Activated CD8-positive, alpha-beta memory T cell treated with anti-CD3 and anti-CD28 coated beads, Interleukin-2, amount 10 ng/mL, durations not matched to agents 7 days and 5 days (primary cell): ENCODE results near the gene CUEDC1. TPM values are rescaled to one million over a fixed set of nuclear protein-coding genes. Genes with fewer than 3 reads are reported as not detected.

Experiments used
- ATAC-seq: fragments of 150-1000 bp; cut with Tn5 transposase; one replicate; pipeline ENCODE4 v1.10.0; 2021; ENCODE audit warnings: moderate library complexity
- CTCF ChIA-PET: fragments of 350-600 bp; sonication (Branson Sonifier 250); formaldehyde crosslinking; loops from one replicate; lab custom pipeline; 2021; ENCODE audit warnings: antibody characterized with exemption; lab: Charles Lee
- DNase-seq: peaks from one replicate; pipeline ENCODE4 v3.0.0-alpha.2; 2020
- H3K27ac Mint-ChIP-seq: one replicate; pipeline ENCODE4 v1.8.0; 2021; ENCODE audit warnings: mild to moderate bottlenecking, mixed read lengths
- H3K27me3 Mint-ChIP-seq: one replicate; pipeline ENCODE4 v1.8.0; 2021; ENCODE audit warnings: mixed read lengths
- H3K36me3 Mint-ChIP-seq: one replicate; pipeline ENCODE4 v1.8.0; 2021; ENCODE audit warnings: mild to moderate bottlenecking, mixed read lengths
- H3K4me1 Mint-ChIP-seq: one replicate; pipeline ENCODE4 v1.8.0; 2021; ENCODE audit warnings: mixed read lengths
- H3K4me3 Mint-ChIP-seq: one replicate; pipeline ENCODE4 v1.8.0; 2021; ENCODE audit warnings: mild to moderate bottlenecking, moderate library complexity, mixed read lengths
- H3K9me3 Mint-ChIP-seq: one replicate; pipeline ENCODE4 v1.8.0; 2022; ENCODE audit warnings: low read depth, mixed read lengths
- total RNA-seq, 2 experiments: library from RNA; stranded (reverse); gene quantifications; one replicate each; pipeline ENCODE4 v1.2.3, GENCODE V29; 2021

CUEDC1 gene
- total RNA-seq, 2 experiments from 2014 or later: not detected

DNA sequence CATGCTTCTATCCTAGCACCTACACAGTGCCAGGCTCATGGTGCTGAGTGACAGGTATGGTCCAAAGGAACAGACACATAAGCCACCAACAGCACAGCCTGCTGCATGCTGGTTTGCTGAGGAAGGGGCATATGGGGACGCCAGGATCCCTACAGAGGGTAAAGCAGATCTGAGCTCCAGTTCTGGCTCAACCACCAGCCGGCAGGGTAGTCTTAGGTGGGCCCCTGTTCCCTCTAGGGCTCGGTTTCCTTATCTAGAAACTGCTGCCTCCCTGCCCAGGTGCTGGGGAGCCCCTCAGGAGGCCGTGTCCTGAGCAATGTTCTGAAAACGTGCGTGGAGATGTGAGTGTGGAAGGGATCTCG, 81.2 kb downstream of the CUEDC1 start:
- Mint-ChIP-seq H3K4me1 (peaks cover 5% of the 10 kb centered on the region), H3K27me3 (peaks cover 48% of the 10 kb centered on the region), H3K4me3 (no peak overlapping the region), H3K27ac (no peak overlapping the region), H3K36me3 (no peaks in the 10 kb centered on the region), H3K9me3 (no peaks in the 10 kb centered on the region)
- CTCF ChIA-PET: interaction anchor here (0.8 to 2.1 kb wide), 5 partner anchors 14 to 240 kb away, joined by 4 to 8 read pairs (median 5); no protein-coding TSS in a partner anchor
- ATAC-seq (no peak), DNase-seq (no peak)

DNA sequence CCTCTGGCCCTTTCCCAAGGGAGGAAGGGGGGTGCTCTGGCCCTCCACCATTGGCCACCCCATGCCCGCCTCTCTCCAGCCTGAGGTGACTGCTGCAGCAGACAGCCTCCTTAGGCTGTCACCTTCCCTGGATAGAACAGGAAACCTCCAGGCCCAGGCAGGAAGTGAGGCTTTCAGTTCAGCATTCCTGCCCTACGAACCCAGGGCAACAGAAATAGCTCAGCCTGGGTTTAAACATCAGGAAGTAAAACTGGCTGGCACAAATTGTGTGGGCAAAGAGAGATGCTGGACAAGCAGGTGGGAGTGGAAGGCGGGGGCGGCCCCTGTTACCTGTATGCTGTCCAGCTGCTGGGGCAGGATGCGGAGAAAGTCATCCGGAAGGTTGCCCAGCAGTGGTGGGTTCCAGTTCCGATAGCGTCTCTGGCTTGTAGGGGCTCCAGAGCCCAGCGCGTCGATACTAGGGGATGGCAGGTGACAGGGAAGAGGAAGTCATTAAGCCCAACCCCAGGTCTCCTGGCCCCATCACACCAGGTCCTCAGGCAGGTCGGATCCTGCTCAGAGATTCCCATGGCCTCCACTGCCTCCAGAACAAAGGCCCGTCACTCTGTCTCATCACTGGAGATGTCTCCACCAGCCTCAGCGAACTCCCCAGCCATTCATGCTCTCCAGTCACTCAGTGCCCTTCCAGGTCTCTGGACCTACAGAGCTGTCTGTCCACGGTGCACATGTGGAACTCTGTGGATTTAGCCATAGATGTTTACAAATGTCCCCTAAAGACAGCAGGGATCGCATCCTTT, 81.8 kb downstream of the CUEDC1 start:
- CTCF ChIA-PET: interaction anchor here (1.0 to 1.8 kb wide), 3 partner anchors 14 to 241 kb away, joined by 4 to 7 read pairs (median 5); no protein-coding TSS in a partner anchor
- Mint-ChIP-seq H3K4me1 (peaks cover 5% of the 10 kb centered on the region), H3K36me3 (no peaks in the 10 kb centered on the region), H3K27me3 (peaks cover 44% of the 10 kb centered on the region), H3K4me3 (no peak overlapping the region), H3K9me3 (no peaks in the 10 kb centered on the region), H3K27ac (no peak overlapping the region)
- DNase-seq (no peak), ATAC-seq (no peak)

DNA sequence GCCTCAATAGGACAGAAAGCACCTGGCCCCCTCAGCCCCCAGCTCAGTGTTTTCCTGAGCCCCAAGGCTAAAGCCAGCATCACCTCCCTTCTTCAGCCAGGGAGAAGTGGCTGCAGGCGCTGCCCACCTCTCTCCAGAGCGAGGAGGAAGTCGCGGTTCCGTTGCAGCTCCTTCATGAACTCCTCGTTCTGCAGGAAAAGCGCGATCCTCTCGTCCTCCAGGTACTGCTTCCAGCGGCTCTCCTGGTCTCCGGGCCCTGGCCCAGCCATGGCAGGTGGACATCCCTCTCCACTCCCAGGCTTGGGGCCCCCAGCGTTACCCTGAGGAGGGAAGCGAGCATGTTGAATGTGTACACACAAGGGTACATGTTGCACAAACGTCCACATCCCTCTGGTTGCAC, 82.7 kb downstream of the CUEDC1 start:
- H3K27me3 Mint-ChIP-seq: peaks cover 39% of the 10 kb centered on the region
- CTCF ChIA-PET: interaction anchor here (2.0 to 6.3 kb wide), 2 partner anchors 13 to 20 kb away, joined by 6 to 28 read pairs; no protein-coding TSS in a partner anchor
- no peak overlapping the region for H3K27ac Mint-ChIP-seq
- no peaks in the 10 kb centered on the region for H3K36me3 Mint-ChIP-seq
- H3K4me1 Mint-ChIP-seq: peaks cover 12% of the 10 kb centered on the region
- no peak overlapping the region for H3K4me3 Mint-ChIP-seq
- H3K9me3 Mint-ChIP-seq: no peaks in the 10 kb centered on the region
- no peak for ATAC-seq
- no peak for DNase-seq

DNA sequence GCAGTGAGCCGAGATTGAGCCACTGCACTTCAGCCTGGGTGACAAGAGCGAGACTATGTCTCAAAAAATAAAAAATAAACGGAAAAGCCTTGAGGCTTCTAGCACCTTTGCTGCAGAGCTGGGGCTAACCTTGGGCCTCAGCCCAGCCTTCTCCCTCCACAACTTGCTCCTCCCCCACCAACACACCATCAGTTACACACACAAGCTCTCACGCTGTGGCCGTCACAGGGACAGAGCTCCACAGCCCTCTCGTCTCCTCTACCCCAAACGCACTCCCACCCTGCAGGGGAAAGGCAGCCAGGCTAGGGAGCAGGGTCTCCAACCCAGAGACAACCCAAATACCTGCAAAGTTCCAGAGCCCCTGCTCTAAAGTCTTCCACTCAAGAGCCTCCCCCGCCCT, 83.3 kb downstream of the CUEDC1 start:
- H3K4me3 Mint-ChIP-seq: no peak overlapping the region
- no peaks in the 10 kb centered on the region for H3K36me3 Mint-ChIP-seq
- H3K27ac Mint-ChIP-seq: no peak overlapping the region
- peaks cover 38% of the 10 kb centered on the region for H3K27me3 Mint-ChIP-seq
- CTCF ChIA-PET: interaction anchor here (2.0 to 6.3 kb wide), 2 partner anchors 12 to 21 kb away, joined by 6 to 28 read pairs; no protein-coding TSS in a partner anchor
- peaks cover 13% of the 10 kb centered on the region for H3K4me1 Mint-ChIP-seq
- DNase-seq (no peak), ATAC-seq (no peak)
- H3K9me3 Mint-ChIP-seq: no peaks in the 10 kb centered on the region

DNA sequence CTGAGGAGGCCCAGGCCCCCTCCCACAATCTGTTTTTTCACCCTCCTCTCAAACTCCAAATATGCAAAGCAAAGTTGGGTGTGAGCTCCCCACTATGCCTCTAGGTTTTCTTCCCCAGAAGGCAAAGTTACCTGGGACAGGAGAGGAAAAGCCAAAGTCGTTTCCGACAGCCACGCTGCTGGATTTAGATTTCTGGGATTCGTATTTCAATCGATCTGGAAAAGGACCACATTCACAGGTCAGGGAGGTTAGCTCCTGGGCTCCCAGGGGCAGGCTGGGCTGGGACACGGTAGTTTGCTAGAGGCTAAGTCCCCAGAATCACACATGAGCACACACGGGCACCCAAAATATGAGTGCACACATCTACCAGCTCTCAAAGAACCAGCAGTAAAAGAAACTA, 84.1 kb downstream of the CUEDC1 start:
- Mint-ChIP-seq H3K9me3 (no peaks in the 10 kb centered on the region), H3K4me3 (no peak overlapping the region), H3K27ac (no peak overlapping the region), H3K36me3 (no peaks in the 10 kb centered on the region), H3K4me1 (peaks cover 13% of the 10 kb centered on the region), H3K27me3 (peaks cover 32% of the 10 kb centered on the region)
- CTCF ChIA-PET: interaction anchor here (2.0 to 6.3 kb wide), 2 partner anchors 12 to 22 kb away, joined by 6 to 28 read pairs; no protein-coding TSS in a partner anchor
- no peak for DNase-seq
- ATAC-seq: no peak

DNA sequence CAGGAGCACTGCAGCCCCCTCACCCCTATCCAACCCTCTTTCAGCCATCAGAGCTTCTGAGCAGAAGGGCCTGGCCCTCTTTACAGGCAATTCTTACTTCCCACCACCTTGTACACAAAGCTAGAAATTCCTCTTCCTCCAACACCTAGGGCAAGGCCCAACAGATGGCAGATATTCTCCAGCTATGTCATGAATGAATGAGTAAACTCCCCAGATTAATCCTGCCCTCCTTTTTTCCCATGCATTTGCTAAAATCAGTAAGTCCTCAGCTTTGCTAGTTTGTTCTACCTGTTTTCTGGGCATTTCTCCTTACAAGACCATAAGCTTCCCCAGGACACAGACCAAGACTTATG, 85.0 kb downstream of the CUEDC1 start:
- peaks cover 26% of the 10 kb centered on the region for H3K27me3 Mint-ChIP-seq
- DNase-seq (no peak), ATAC-seq (no peak)
- no peaks in the 10 kb centered on the region for H3K36me3 Mint-ChIP-seq
- no peak overlapping the region for H3K4me3 Mint-ChIP-seq
- H3K27ac Mint-ChIP-seq: no peak overlapping the region
- H3K4me1 Mint-ChIP-seq: peaks cover 13% of the 10 kb centered on the region
- no peaks in the 10 kb centered on the region for H3K9me3 Mint-ChIP-seq
- CTCF ChIA-PET: interaction anchor here (1.6 to 6.3 kb wide), 2 partner anchors 11 to 23 kb away, joined by 8 to 28 read pairs; no protein-coding TSS in a partner anchor

DNA sequence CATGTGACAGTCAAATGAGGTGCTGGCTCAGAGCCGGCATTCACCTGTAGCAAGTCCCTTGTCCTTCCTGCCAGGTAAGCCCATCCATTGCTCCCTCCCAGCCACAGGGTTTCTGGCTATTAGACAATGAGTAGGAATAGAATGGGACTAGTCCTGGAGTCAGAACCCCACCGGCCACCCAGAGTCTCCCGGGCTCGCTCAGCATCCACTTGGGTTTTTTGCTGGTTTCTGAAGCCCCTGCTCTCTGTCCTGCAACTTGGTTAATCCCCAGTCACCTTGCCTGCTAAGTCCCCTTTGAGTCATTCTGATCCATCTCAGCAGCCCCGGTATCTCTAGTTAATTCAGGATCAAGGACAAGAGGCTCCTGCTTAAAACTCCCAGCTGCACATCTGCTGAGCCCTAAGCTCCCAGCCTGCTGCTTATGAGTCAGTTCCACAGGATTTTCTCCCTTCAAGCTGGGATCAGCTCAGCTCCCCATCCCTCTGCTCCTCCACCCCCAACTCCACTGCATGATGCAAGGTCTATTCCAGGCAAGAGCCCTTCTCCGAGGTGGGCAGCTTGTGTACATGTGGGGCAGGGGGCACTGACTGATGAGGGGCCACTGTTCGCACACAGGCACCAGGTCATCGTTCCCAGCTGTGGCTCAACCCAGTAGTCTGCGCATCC, 85.5 kb downstream of the CUEDC1 start:
- H3K36me3 Mint-ChIP-seq: no peaks in the 10 kb centered on the region
- CTCF ChIA-PET: interaction anchor here (1.6 to 6.3 kb wide), 2 partner anchors 10 to 23 kb away, joined by 8 to 28 read pairs; no protein-coding TSS in a partner anchor
- H3K4me3 Mint-ChIP-seq: no peak overlapping the region
- H3K4me1 Mint-ChIP-seq: peaks cover 13% of the 10 kb centered on the region
- H3K9me3 Mint-ChIP-seq: no peaks in the 10 kb centered on the region
- H3K27me3 Mint-ChIP-seq: peaks cover 21% of the 10 kb centered on the region
- H3K27ac Mint-ChIP-seq: no peak overlapping the region
- ATAC-seq: no peak
- DNase-seq: no peak

DNA sequence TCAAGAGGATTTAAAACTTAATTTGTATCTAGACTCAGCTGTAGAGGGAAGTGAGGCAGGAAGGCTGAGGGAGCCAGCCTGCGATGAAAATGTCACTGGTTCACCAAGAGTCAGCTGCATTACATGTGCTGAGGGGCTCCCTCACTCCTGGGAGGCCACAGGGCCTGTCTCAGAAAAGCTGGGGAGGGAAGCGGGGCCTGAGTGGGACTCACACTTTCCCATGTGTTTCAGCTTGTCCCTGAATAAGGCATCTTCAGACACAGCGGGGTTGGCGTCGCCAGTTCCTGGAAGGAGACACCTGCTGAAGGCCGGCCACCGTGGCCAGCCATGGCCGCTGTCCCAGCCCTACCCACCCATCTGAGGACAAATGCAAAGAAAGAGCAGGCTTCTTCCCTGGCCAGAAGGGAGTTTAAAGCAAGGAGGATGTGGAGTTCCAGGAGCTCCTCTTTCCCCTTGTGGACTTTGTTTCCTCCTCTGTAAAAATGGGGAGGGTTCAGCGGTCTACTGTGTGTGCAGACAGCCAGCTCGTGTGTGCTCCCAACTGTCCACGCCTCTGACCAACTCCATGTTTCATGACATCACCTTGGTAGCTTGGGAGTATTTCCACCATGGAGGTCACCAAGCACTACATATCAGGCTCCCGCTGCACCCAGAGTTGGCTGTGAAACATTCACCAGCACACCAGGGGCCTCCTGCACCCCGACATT, 86.1 kb downstream of the CUEDC1 start:
- Mint-ChIP-seq H3K27me3 (peaks cover 22% of the 10 kb centered on the region), H3K4me1 (peaks cover 10% of the 10 kb centered on the region), H3K9me3 (no peaks in the 10 kb centered on the region), H3K36me3 (no peaks in the 10 kb centered on the region), H3K4me3 (no peak overlapping the region), H3K27ac (no peak overlapping the region)
- no peak for ATAC-seq
- CTCF ChIA-PET: interaction anchor here (0.8 to 6.3 kb wide), 3 partner anchors 10 to 78 kb away, joined by 3 to 28 read pairs (median 8); no protein-coding TSS in a partner anchor
- DNase-seq: no peak

DNA sequence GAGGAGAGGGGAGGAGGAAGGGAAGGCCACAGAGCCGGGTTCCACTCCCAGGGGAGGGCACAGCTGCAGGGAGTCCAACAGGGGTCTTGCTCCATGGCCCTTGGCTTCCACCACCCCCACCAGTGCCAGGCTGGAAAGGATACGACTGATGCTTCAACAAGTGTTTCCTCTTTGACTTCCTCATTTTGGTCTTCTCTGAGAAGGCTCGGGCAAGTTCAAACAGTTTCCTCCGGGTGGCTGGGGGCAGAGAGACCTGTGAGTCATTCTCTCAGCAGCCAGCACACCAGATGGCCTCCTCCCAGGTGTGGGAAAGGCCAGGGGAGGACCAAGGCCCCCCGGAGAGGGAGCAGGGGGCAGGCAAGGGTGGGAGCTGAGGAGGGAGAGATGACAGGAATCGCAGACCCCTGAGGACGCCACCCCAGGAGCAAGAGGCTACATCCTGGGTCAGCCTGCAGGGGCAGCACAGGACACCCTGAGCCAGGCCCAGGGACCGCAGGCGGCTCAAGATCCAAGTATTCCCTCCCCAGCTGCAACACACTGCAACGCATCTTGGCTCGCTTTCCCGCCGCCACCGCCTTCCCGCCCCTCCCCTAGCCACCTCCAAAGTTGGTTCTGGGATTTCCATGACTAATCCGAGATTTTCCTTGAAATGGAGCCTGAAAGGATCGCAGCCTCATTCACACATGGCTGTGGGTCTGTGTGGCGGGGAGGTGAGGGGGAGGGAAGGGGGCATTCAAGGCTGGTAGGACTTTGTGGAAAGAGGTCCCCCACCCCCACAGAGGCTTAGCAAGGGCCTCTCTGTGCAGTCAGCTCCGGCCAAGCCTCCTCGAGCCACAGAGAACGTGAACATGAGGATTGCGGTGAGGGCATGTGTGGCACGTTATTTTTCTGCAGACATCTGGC, 87.0 kb downstream of the CUEDC1 start:
- ATAC-seq: peak; percentile 78
- Mint-ChIP-seq H3K27ac (peak overlapping the region; percentile 35), H3K9me3 (no peaks in the 10 kb centered on the region), H3K36me3 (no peaks in the 10 kb centered on the region), H3K4me1 (peaks cover 8% of the 10 kb centered on the region), H3K4me3 (no peak overlapping the region), H3K27me3 (peaks cover 17% of the 10 kb centered on the region)
- DNase-seq: peak; percentile 48
- CTCF ChIA-PET: interaction anchor here (0.8 to 6.3 kb wide), 2 partner anchors 9 to 79 kb away, joined by 3 to 28 read pairs; no protein-coding TSS in a partner anchor

DNA sequence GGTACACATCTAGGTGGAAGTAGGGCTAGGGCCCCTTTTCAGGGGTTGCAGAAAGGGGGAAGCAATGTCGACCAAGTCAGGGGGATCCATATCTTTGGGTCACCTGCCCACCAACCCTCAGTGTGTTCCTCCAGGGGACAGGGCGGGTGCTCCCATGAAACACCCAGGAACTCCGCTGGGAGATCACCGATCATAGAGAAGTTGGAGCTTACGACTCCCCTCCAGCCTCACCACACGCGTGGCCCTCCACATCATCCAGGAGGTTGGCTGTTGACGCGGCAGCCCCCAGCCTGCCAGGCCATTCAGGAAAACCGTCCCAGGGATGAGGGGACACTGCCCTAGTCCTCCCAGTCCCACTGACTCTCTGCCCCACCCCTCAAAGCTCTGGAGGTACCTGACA, 88.1 kb downstream of the CUEDC1 start:
- Mint-ChIP-seq H3K4me1 (peaks cover 9% of the 10 kb centered on the region), H3K4me3 (no peak overlapping the region), H3K9me3 (no peaks in the 10 kb centered on the region), H3K36me3 (no peaks in the 10 kb centered on the region), H3K27ac (no peak overlapping the region), H3K27me3 (peaks cover 20% of the 10 kb centered on the region)
- no peak for DNase-seq
- CTCF ChIA-PET: interaction anchor here (6.3 kb wide), 1 partner anchor 8 kb away, joined by 28 read pairs; no protein-coding TSS in a partner anchor
- ATAC-seq: no peak

DNA sequence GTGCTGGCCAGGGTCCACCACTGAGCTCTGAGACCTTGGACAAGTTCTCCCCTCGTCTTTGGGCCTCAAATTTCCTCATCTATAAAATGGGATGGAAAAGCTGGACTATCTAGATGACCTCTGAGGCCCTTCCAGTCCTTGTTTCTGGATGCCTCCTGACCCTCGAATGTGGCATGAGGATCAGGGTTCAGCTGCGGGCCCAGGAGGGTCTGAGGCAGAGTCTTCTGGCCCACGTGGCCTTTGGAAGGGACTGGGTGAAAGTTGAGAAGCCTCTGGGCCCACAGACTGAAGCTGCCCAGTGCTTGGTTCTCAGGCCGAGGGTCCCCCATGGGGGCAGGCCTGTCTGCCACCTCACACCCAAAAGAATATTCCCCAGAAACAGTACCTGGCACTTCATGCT, 88.5 kb downstream of the CUEDC1 start:
- ATAC-seq: no peak
- CTCF ChIA-PET: interaction anchor here (6.3 kb wide), 1 partner anchor 7 kb away, joined by 28 read pairs; no protein-coding TSS in a partner anchor
- peaks cover 10% of the 10 kb centered on the region for H3K4me1 Mint-ChIP-seq

DNA sequence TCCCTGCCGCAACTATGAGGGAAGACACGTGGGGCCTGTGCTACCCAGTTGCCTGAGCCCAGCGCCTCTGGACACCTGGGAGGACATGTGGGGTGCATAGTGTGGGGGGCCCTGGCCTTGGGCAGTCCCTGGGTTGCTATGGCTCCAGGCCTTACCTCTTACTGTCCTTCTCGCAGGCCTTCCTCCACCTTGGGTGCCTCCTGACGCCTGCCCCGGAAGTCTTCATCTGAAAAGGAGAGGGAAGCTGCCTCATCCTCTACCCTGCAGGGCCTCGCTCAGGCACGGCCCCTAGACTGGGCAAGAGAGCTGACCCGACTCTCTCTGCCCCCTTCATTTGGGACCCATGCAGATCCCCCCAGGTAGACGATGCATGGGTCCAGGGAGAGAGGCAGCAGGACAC, 88.9 kb downstream of the CUEDC1 start:
- Mint-ChIP-seq H3K27me3 (peaks cover 21% of the 10 kb centered on the region), H3K27ac (no peak overlapping the region), H3K4me3 (no peak overlapping the region), H3K4me1 (peaks cover 11% of the 10 kb centered on the region), H3K36me3 (no peaks in the 10 kb centered on the region), H3K9me3 (no peaks in the 10 kb centered on the region)
- ATAC-seq (no peak), DNase-seq (no peak)
- CTCF ChIA-PET: interaction anchor here (6.3 kb wide), 1 partner anchor 7 kb away, joined by 28 read pairs; no protein-coding TSS in a partner anchor

More for the DNA sequence above, 88.5 kb downstream of the CUEDC1 start:
- no peak for DNase-seq
- Mint-ChIP-seq H3K27ac (no peak overlapping the region), H3K36me3 (no peaks in the 10 kb centered on the region), H3K4me3 (no peak overlapping the region), H3K27me3 (peaks cover 20% of the 10 kb centered on the region), H3K9me3 (no peaks in the 10 kb centered on the region)
